HG02852 (cell line): ENCODE data around the gene CD1C.
"Not testable (repeated sequence)": the region's sequence is repeated elsewhere in the genome, so short reads cannot be mapped to it uniquely, and the experiment has no call there.

Experiments
- ATAC-seq: cut with Tn5 transposase; IDR thresholded peaks from one replicate; pipeline ENCODE4 v1.9.1; 2021; ENCODE audit warnings: mild to moderate bottlenecking, moderate library complexity; ENCODE audit not compliant: unreplicated experiment

The CD1C gene

DNA sequence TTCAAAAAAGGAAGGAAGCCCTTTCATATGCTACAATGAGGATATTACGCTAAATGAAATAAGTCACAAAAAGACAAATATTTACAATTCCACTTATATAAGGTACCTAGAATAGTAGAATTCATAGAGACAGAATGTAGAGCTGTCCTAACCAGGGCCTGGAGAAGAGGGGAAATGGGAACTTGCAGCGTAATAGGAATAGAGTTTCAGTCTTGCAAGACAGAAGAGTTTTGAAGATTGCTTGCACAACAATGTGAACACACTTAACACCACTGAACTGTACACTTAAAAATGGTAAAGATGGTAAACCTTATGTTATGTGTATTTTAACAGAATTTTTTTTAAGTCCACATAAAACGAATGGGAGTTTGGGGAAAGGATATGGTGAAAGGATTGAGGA lies 38.7 kb downstream of the CD1C start:
- no peak for ATAC-seq

DNA sequence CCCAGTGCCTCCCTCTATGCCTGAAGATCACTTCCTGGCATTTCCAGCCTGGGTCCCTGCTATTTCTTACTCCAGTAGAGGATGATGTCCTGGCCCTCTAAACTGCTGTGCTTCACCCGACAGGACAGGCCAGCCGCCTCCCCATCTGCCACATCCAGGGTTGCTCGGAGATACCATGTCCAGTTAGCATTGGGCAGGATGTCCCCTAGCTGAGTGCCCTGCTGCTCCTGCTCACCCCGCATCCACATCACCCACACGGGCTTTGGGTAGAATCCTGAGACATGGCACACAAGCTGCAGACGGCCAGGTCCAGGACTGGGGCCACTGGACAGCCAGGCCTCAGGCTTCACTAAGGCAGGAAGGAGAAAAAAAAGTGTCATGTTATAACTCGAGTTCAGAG lies 39.6 kb downstream of the CD1C start:
- ATAC-seq, result no peak

DNA sequence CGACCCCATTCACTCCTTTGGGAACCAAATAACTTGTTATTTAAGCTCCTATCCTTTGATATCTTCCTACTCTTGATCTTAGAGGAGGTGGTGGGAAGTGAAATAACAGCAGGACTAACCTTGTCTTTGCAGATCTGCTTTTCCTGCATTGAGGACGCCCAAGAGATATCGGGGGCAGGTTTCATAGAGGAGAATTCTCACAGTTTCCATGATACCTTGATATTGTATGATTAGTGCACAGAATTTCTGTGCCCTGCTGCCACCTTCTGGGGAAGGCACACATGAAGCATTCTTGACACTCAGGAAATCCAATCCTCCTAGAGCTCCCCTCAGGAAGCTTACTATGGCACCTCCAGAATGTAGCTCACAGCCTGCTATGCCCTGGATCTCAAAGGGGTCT lies 40.0 kb downstream of the CD1C start:
- ATAC-seq, result no peak

DNA sequence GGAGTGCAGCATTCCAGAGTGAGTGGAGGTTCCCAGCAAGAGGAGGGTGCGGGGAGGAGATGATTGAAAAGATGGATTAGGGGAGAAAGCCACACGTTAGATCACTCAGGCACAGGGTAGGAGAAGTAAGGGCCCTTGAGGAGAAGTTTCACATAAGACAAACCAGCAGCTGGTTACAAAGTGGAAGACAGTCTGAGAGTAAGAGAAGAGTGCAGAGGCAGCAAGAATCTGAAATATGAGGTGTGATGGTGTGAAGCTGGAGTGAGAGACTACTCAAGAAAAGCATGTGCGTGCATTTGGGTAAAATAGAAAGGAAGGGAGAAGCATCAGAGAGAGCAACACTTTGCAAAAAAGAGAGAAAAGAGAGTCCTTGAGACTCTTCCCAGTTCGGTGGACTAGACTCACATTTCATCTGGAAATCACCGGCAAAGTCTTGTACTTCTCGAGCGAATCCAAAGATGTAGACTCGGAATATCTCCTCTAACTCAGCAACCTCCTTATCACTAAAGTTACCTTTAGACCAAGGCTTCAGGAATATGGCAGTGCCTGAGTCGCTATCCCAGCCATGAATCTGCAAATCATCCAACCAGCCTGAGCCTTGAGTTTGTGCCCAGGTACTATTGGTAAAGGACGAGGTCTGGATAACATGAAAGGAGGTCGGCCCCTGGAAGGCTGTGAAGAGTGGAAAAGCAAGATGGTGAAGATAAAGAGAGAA lies 40.8 kb downstream of the CD1C start:
- no peak for ATAC-seq

DNA sequence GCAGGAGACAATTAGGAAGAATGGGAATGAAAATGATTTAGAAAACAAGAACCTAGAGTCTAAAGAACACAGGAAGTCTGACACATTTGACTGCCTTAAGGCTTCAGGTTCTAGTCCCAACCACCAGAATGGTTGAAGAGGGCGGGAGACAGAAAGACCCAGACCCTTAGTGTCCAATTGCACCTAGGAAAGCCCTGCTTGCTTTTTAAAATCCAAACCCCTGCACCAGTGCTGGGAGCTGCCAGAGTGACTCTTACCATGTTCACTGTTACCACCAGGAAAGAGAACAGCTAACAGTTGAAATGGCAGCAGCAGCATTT lies 41.3 kb downstream of the CD1C start:
- no peak for ATAC-seq

DNA sequence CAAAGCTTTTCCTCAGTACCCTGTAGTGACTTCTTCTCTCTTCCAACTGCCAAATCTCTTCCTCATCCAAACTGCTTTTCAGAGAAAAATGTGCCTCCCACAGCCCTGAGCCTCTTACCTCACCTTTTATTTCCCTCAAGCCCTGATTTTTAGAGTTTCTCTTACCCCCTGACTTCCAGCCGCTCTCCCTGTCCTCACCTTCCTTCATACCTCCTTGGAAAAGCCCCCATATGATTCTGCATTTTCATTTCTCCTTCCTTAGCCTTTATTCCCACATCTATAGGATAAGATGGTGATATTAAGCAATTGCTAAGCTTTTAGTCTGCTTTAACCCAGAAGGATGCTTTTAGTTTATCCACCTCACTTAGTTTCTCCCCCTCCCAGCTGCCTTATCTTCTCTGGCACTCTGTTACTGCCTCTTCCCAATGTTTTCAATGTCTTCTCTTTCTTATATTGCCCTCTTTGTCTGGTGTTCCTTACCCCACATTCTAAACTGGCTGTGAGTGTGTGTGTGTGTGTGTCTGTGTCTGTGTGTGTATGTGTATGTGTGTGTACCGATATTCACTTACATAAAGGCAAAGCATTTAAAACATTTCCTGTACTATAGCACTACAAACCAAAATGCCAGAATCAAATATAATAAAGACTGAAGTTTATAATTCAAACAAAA lies 41.9 kb downstream of the CD1C start, which contains the start of gene CD1B:
TSS of gene CD1B (minus strand) at position 51 of the 670 bp plus-strand sequence. CDS start 108 bp downstream, outside the sequence.
- no peak for ATAC-seq

DNA sequence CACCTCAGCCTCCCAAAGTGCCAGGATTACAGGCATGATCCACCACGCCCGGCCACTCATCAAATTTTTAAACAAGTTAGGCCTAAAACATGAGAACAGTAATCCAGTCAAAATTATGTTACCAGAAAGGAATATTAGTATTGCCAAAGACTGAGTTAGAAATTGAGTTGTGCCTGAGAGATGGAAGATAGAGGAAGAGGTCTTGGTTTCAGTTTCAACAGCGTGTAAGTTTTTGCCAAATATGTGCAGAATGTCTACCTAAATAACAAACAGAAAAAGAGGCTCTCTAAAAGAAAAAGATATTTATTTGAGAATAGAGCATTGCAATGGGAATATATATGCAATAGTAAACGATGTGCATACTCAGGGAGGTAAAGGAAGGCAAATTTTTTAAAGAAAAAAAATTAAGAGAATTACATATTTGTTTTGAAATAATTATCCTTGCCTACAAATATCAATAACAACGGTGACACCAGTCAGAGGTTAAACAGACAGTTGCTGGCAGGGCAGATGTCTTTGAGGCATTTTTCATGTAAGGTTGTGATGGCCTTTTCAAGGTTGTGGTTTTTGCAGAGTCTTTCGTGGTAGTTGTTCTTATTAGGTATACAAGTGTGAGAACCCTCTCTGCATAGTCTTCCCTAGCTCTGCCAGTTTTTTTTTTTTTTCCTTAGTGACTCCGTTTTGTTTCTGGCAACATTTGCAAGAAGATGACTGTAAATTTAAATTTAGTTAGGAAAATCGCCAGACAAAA lies 43.9 kb downstream of the CD1C start:
- ATAC-seq, result no peak

DNA sequence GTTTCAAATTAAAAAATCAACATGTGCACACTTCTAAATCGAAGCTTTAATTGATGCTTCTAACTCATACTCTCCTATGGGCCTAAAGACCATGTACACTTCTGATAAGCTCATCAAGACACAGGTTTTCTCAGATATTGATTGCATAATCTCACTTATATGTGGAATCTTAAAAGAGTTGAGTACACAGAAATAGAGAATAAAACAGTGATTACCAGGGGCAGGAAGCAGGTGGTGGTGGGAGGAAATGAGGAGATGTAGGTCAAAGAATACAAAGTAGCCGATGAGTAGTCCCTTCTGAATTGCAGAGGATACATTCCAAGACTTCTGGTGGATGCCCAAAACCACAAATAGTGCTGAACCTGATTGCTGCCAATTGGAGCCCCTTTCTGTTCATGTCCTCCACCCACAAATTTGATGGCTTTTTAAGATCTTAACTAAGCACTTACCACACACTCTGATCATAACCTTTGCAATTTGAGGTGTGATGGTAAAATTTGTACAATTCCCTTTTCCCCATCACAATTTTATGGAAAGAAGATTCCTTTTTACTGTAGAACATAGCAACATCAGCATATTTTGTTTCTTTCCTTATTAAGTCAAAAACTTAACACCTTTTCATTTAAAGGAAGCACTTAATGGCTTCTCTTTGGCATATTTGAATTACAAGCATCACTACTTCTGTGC lies 44.9 kb downstream of the CD1C start:
- no peak for ATAC-seq

DNA sequence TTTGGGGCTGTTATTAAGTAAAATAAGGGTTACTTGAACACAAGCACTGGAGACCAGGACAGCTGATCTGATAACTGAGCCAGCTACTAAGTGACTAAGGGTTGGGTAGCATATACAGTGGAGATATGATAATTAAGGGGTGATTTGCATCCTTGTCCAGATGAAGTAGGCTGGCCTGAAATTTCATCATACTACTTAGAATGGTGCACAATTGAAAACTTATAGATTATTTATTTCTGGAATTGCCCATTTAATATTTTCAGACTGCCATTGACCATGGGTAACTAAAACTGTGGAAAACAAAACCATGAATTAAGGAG lies 45.5 kb downstream of the CD1C start:
- no peak for ATAC-seq

DNA sequence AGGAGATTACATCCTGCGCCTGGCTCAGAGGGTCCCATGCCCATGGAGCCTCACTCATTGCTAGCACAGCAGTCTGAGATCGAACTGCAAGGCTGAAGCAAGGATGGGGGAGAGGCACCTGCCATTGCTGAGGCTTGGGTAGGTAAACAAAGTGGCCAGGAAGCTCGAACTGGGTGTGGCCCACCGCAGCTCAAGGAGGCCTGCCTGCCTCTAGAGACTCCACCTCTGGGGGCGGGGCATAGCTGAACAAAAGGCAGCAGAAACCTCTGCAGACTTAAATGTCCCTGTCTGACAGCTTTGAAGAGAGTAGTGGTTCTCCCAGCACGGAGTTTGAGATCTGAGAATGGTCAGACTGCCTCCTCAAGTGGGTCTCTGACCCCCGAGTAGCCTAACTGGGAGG lies 46.7 kb downstream of the CD1C start:
- not testable (repeated sequence) for ATAC-seq
